HG03354 (cell line): ENCODE measurements around the gene C1QBP.

ENCODE experiments used
- ATAC-seq: cut with Tn5 transposase; IDR thresholded peaks from one replicate; pipeline ENCODE4 v1.9.1; 2021; ENCODE audit warnings: mild to moderate bottlenecking; ENCODE audit not compliant: unreplicated experiment, poor library complexity, severe bottlenecking

Gene C1QBP, protein sequence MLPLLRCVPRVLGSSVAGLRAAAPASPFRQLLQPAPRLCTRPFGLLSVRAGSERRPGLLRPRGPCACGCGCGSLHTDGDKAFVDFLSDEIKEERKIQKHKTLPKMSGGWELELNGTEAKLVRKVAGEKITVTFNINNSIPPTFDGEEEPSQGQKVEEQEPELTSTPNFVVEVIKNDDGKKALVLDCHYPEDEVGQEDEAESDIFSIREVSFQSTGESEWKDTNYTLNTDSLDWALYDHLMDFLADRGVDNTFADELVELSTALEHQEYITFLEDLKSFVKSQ

DNA sequence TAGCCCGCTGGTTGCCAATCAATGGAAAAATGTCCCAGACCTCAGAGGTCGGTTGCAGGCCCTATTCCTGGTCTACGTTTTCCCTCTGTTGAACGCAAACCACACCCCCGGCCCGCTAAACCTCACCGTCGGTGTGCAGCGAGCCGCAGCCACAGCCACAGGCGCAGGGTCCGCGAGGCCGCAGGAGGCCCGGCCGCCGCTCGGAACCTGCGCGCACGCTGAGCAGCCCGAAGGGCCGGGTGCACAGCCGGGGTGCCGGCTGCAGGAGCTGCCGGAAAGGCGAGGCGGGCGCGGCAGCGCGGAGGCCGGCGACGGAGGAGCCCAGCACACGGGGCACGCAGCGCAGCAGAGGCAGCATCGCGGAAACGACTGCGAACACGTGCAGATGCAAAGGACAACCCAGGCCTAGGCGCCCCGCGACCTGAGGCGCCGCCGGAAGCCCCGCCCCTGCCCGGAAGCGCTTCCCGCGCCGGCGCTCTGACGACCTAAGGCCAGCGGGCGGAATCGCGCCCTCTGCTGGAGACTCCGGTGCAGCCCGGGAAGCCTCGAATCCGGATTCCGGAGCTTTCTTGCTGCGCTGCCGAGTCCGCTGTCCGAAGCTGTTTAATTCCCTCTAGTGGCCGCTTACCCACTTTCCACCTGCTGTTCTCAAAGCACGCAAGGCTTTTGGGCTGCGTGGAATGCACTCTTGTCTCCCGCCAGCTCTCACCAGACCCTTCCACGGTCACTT lies at the start of gene C1QBP:
Gene C1QBP (minus strand): TSS at position 440 of the 730 bp plus-strand sequence. CDS start 82 bp downstream, at position 358.
- peak; percentile 85 for ATAC-seq

DNA sequence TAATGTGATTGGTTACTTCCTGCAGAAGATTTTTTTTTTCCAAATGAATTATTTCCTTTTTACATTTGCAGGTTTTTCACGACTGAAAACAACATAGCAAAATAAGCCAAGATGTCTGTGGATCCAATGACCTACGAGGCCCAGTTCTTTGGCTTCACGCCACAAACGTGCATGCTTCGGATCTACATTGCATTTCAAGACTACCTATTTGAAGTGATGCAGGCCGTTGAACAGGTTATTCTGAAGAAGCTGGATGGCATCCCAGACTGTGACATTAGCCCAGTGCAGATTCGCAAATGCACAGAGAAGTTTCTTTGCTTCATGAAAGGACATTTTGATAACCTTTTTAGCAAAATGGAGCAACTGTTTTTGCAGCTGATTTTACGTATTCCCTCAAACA lies 49.8 kb upstream of the C1QBP start:
- ATAC-seq = no peak

DNA sequence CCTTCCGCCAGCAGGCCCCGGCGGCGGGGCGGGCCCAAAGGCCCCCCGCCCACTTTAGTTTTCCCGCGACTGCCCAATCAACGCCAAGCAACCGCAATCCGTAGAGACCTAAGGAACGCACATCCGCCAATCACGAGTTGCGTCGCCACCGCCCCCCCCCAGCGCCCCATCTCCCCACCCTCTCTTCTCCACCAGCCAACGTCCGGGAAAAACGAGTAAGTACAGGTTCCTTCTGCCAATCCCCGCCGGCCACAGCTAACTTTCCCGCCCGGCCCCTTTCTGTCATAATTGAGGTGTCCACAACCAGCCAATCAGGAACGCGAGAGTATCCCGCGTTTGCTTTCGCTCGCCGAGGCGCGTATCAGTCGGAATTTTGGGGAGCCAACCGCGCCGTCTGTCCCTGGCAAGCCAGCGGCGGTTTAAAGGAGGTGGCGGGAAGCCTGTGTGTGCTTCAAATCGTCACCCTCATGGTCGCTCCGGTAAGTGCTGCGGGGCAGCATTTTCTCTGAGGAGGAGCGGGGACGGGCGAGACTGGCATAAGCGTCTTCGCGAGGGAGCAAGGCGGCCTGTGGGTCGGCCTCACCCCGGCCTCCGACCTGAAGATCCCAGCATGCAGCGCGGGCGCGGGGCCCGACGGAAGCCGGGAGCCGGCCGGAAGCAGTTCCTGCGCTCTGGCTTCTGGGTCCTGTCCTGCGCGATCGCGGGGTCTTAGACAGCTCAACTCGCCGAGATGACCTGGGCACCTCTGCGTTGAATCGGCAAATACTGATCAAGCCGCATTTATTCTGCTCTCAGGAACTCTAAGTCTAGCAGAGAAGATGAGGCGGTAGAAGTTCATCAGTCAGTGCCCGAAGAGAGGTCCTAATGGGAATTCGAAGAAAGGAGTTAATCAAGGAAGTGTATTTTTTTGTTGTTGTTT lies 47.5 kb upstream of the C1QBP start, which contains the start of gene MIS12:
Gene MIS12 (plus strand): TSS at position 361 of the 919 bp plus-strand sequence. CDS start 2,297 bp downstream, outside the sequence.
- peak; percentile 86 for ATAC-seq

DNA sequence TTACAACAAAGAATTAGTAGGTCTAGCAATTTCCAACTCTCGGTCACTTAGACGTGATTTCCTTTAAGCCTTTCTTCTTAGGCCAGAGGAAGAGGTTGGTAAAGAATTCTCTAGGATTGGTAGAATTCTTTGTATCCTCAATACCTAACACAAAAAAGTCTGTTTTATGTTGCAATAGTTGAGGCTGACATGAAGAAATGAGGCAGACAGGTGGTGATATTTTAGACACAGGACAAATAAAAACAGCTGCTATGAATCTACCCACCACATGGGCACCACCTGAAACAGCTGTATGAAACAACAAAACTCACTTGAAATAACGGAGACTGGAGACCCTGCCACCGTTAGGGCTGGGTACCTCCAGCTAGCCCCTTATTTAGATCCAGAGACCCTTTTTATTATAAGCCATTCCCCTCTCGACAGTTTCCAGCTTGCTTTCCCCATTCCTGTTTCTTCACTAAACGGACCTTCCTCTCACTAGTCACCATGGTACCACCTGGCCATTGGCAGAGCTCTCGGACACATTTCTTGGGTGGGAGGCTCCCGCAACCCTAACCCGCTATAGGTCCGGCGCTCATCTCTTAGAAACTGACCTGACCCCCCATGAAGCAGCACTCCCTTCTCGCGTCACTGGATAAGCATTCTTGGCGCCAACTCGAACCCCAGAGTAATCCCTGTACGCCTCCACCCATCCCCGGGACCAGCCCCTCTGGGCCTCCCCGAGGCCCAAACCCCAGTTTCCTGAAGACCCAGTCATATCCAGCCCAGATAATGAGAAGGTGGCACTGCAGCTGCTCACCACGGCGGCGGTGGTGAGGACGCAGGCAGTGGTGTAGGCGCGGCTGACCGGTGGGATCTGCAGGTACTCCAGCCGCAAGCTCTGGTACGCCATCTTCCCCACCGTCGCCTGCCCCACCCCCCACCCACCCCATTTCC lies 46.6 kb upstream of the C1QBP start, which contains the start of gene DERL2:
Gene DERL2 (minus strand): TSS at position 909 of the 936 bp plus-strand sequence. CDS start 17 bp downstream, at position 892.
- ATAC-seq = peak; percentile 30

DNA sequence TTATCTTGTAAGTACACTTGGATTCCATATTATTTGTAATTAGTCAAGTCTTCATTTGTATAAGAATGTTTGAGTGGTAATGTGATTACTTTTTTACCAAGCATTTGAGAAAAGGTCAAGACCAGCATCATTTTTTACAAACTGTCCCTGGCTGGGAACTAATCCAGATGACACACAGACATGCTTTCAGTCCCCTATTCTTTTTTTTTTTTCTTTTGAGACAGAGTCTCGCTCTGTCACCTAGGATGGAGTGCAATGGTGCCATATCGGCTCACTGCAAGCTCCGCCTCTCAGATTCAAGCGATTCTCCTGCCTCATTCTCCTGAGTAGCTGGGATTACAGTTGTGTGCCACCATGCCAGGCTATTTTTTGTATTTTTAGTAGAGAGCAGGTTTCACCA lies 42.5 kb upstream of the C1QBP start:
- ATAC-seq = no peak

DNA sequence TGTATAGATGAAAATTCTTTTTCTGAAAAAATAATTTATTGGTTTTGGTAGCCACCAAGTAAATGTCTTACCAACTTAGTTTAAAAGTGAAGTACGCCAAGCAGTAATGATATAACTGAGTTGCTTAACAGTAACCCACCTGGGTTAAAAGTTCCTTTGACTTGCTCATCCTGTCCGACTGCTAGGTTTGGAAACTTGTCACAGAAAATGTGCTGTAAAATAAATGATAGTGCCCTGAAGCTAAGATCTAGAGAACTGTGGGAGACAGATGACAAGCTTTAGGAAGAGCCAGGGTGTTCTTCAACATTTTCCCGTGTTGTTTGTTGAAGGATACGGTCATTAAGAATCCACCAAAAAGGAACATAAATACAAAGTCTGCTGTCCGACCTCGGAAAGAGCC lies 42.0 kb upstream of the C1QBP start:
- ATAC-seq = no peak

DNA sequence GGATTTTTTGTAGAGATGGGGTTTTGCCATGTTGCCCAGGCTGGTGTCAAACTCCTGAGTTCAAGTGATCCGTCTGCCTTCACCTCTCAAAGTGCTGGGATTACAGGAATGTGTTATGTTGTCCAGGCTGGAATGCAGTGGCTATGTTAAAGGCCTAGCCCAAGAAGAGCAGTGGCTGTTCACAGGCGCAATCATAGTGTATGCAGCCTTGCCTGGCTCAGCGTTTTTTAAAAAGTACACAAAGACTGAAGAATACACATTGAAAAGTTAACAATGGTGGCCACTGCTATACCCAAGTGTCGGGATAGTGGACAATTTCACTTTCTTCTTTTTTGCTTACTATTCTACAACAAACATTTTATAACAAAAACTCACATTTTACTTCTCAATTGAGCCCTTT lies 40.0 kb upstream of the C1QBP start:
- ATAC-seq = no peak

DNA sequence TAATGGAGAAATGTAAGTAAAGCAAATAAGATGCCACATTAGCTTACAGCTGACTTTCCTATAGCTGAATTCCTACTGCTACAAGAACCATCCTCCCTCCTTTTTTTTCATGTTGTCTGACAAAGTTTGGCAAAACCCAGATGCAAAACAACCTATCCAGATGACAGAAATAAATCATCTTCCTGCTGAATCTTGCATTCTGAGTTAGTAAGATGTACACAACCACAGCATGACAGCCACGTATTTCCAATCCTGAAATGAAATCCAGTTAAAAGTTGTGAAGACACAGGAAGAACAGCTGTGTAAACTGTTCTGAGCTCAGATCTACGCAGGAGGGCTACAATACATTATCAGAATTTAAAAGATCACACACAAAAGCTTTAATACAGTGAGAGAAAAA lies 35.0 kb upstream of the C1QBP start:
- ATAC-seq = no peak

DNA sequence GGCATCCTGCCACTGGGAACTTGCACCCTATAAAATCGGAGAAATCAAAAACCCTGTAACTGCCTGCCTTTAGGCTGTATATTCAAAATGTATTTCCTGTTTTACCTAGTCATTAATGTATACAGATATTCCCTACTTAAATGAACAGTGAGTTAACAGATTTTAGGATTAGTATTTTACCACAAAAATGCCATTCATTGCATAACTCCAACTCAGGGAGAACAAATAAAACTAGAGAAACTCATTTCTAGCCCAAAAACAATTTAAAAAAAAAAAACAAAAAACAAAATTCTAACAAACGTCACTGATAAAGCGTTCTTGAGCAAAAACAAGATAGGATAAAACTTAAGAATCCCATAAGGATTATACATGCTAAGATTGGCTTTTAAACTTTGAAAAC lies 33.6 kb upstream of the C1QBP start:
- no peak for ATAC-seq

DNA sequence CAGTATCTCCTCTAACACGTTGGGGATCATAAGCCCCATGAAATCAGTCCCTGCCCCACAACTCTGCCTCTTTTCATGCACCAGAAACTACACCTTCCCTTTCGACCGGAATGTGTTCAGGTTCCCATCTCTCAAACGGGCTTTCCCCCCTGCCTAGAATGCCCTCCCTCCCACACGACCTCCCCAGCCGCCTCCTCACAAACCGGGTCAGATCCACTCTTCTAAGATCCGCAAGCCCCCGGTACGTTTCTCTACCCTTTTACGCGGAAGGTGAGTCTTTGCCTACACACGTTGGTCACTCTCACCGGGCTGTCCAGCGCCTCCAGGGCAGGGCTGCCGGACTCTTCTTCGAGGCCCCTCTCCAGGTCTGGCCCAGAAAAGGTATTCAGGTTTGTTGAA lies 29.1 kb upstream of the C1QBP start:
- ATAC-seq = peak; percentile 8

DNA sequence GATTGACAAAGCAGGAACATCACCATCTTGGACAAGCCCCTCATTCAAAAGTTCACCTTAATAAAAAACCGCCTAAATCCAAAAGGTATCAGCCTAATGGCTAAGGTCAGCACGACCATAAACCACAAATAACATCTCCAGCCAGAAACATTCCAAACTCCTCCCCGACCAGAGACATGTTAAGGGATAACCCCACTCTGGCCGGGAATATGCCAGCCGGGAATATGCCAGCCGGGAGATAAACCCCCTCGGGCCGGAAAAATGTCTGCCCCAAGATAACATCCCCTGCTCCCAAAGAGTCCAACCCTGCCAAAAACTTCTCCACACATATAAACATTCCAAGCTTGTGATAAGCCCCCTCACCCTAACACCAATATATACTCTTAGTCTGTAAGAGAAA lies 28.5 kb upstream of the C1QBP start:
- no peak for ATAC-seq

DNA sequence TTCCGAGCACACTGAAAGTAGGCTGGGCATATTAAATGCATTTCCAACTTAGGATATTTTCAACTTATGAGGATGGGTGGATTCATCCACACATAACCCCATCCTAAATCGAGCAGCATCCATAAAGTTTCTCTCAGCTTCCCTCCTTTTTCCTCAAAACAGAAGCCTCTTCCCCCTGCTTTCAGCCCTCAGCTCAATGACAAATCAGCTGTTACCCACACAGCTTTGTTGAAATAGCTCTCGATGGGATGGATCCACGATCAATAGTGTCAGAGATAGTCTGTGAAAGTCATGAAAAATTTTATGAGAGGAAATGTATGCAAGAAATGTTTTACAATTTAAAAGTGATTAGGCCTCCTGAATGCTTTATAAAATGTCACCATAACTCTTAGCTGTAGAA lies 27.3 kb upstream of the C1QBP start:
- no peak for ATAC-seq

DNA sequence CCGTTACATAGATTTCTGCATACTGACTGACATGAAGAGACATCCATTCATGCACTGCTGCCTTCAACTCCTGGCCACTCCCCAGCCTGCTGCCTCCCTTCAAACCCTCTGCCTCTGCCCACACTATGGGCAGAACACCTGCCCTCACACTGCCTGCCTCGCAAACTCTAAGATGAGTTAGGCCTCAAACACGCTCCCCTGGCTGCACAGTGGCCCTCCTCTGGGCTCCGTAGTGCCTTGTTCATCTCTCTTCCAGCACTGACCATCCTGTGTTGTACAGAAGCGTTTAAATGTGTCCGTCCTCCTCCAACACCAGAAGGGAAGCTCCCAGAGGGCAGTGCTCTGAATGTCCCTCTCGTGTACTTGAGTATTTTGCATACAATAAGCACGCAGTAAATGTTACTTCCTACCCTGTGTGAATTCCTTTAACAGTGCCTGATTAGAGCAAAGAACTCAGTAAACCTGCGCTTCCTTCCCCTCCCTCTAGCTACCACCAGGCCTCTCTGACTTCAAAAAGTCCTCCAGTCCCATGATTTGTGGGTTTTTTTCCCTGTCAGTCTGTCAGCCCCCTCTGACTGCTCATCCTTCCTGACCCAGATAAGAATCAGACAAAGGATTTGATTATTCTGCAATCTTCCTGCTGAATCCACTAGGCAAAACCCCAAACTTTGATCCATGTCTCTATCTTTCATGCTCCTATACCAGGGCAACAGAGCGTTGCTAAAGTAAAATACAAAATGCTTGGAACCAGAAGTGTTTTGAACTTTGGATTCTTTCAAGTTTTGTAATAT lies 26.0 kb upstream of the C1QBP start:
- no peak for ATAC-seq

DNA sequence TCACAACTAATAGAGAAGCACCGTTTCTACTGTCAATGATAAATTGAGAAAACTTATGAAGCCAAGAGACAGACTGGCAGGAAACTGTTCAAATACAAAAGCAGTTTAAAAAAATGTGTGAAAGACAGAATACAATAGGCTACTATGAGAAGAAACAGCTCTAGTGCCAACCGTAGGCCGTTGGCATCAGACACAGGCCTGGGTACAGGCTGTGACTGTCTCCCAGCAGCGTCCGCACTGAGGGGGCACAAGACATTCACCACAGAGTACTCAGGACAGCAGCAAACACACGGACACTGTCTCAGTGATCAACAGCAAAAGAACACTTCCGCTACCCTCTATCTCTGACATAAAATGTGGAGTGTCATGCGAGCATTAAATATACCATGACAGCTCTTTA lies 7.8 kb upstream of the C1QBP start:
- ATAC-seq = no peak

DNA sequence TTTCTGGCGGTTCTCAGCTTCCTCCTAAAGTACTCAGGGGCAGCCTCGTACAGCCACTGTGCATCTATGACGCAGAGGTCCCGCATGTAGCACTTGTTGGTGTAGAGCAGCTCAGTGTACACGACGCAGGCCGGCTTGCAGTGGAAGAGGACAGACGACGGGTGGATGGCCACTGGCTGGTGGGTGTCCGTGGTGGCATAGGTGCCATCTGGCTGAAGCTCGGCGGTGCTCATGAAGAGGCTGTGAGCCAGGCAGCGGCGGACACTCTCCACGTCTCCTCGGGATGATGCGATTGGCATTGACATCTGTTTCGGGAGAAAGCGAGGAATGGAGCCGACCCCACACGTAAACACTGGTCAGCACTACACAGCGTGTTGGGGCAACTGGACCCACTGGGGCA lies 5.3 kb upstream of the C1QBP start:
- ATAC-seq = no peak

DNA sequence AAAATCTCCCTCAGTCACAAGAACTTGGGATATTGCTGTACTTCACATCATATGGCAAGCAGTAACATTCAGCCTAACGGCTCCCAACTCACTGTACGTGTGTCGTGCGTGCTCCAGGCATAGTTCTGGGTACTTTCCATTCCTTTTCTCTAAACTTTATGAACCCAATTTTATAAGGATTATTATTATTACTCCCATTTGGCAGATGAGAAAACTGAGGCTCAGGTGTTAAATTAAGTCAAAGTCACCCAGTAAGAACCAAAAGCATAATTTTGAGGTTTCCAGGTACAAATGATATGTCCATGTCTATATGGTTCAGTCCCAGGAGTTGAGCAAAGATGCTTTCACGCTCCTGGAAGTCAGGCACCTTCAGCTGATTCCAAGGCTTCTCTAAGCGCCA lies 4.8 kb upstream of the C1QBP start:
- no peak for ATAC-seq

DNA sequence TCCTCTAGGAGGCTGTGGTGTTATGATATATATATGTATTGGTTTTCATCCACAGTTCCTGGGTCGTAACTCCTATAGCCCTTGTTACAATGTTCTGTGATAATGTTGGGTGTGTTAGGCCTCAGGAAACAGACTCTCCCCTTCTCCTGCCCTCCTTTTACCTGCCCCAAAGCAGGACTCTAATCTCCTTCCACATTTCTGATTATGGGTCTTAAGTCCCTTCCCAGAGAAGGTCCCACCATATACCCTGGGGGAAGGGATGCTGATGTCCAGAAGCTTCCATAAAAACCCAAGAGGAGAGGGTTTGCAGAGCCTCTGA lies 450 bp upstream of the C1QBP start:
- ATAC-seq = no peak

DNA sequence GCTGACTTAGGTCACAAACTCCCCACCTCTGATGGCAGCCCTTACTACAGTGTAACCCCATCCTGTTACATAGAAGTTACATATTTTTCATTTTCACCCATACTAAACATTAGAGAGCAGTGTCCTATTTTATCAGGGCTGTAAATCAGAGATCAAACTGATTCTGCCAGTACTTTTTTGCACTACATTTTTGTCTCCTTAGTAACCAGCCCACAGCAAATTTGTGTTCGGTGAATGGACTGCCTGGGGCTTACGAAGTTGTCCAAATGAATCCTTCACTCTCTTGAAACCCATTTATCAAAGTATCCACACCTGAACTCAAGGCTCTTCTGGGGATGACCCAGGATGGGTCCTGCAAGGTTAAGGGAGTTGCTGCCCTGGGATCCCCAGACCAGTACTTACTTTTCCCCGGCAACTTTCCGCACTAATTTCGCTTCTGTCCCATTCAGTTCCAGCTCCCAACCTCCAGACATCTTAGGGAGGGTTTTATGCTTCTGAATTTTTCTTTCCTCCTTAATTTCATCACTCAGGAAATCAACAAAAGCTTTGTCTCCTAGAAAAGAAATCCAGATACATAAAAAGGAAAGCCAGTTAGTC lies 1.1 kb downstream of the C1QBP start:
- ATAC-seq = no peak
